HEK293 (cell line): ENCODE data around the gene DUSP23.

ENCODE experiments used
- CTCF ChIA-PET: fragments of 350-600 bp; formaldehyde crosslinking; extraction: SDS; loops from one replicate; lab custom pipeline; 2021; ENCODE audit warnings: antibody characterized with exemption; lab: Yijun Ruan, JAX
- POLR2A ChIA-PET: fragments of 300-600 bp; formaldehyde crosslinking; extraction: SDS; loops from one replicate; lab custom pipeline; 2020; ENCODE audit warnings: antibody characterized with exemption, inconsistent platforms; lab: Yijun Ruan, JAX
- H3K27ac ChIP-seq: fragments of 200-500 bp; sonication (Bioruptor generic); 2 replicates; pipeline ENCODE4 v1.5.1; 2014; ENCODE audit warnings: low read depth, low read length, control low read depth, inconsistent platforms; ENCODE audit errors: extremely low read depth
- H3K36me3 ChIP-seq, 2 experiments: fragments of 200-500 bp in 1 of 2; sonication (Bioruptor generic) in 1 of 2; 1 replicate in 1 of 2; 2 replicates in 1 of 2; pipeline ENCODE4 v1.5.1; 2014 to 2017; ENCODE audit warnings: inconsistent platforms in 2 of 2, low read length in 2 of 2; ENCODE audit not compliant: control insufficient read depth in 2 of 2, insufficient read depth in 1 of 2
- H3K4me1 ChIP-seq: fragments of 200-500 bp; sonication (Bioruptor generic); 2 replicates; pipeline ENCODE4 v1.5.1; 2014; ENCODE audit warnings: mild to moderate bottlenecking, low read length, inconsistent platforms; ENCODE audit not compliant: control insufficient read depth, insufficient read depth
- H3K4me3 ChIP-seq: 2 replicates; pipeline ENCODE4 v1.5.1; 2011; ENCODE audit warnings: low read depth, mild to moderate bottlenecking, control low read depth, low read length, moderate library complexity
- H3K9me3 ChIP-seq: fragments of 200-500 bp; sonication (Bioruptor generic); 2 replicates; pipeline ENCODE4 v1.5.1; 2014; ENCODE audit warnings: low read depth, low read length, inconsistent platforms; ENCODE audit not compliant: control insufficient read depth, insufficient read depth
- BCL11B ChIP-seq: fragments of 450-650 bp; formaldehyde crosslinking; IDR thresholded peaks from 2 replicates; pipeline ENCODE4 v1.5.1; 2016; ENCODE audit warnings: low read depth, missing biosample characterization, missing genetic modification characterization
- KLF16 ChIP-seq: fragments of 450-650 bp; formaldehyde crosslinking; IDR thresholded peaks from 2 replicates; pipeline ENCODE4 v1.5.1; 2017; ENCODE audit warnings: missing biosample characterization, missing genetic modification characterization
- PRDM10 ChIP-seq: fragments of 450-650 bp; formaldehyde crosslinking; IDR thresholded peaks from 2 replicates; pipeline ENCODE4 v1.5.1; 2016; ENCODE audit warnings: missing biosample characterization, missing genetic modification characterization
- TRIM28 ChIP-seq: IDR thresholded peaks from 2 replicates; pipeline ENCODE4 v1.6.1; 2011; ENCODE audit warnings: low read length, control low read depth, borderline replicate concordance
- WT1 ChIP-seq: fragments of 450-650 bp; formaldehyde crosslinking; IDR thresholded peaks from 2 replicates; pipeline ENCODE4 v1.5.1; 2016; ENCODE audit warnings: missing biosample characterization, missing genetic modification characterization
- YY2 ChIP-seq: fragments of 450-650 bp; formaldehyde crosslinking; IDR thresholded peaks from 2 replicates; pipeline ENCODE4 v1.5.1; 2016; ENCODE audit warnings: missing biosample characterization, missing genetic modification characterization
- ZBTB20 ChIP-seq: fragments of 450-650 bp; formaldehyde crosslinking; IDR thresholded peaks from 2 replicates; pipeline ENCODE4 v1.5.1; 2016; ENCODE audit warnings: missing biosample characterization, missing genetic modification characterization
- ZBTB21 ChIP-seq: fragments of 450-650 bp; formaldehyde crosslinking; IDR thresholded peaks from 2 replicates; pipeline ENCODE4 v1.5.1; 2017; ENCODE audit warnings: missing biosample characterization, missing genetic modification characterization
- ZFHX2 ChIP-seq: fragments of 450-650 bp; formaldehyde crosslinking; conservative IDR thresholded peaks from 2 replicates; pipeline ENCODE4 v1.5.1; 2016; ENCODE audit warnings: missing biosample characterization, missing genetic modification characterization
- ZNF10 ChIP-seq: fragments of 450-650 bp; formaldehyde crosslinking; IDR thresholded peaks from 2 replicates; pipeline ENCODE4 v1.5.1; 2017; ENCODE audit warnings: missing biosample characterization, missing genetic modification characterization
- ZNF132 ChIP-seq: fragments of 450-650 bp; formaldehyde crosslinking; IDR thresholded peaks from 2 replicates; pipeline ENCODE4 v1.5.1; 2017; ENCODE audit warnings: missing biosample characterization, missing genetic modification characterization, borderline replicate concordance
- ZNF157 ChIP-seq: fragments of 450-650 bp; formaldehyde crosslinking; IDR thresholded peaks from 2 replicates; pipeline ENCODE4 v1.5.1; 2016; ENCODE audit warnings: missing biosample characterization, missing genetic modification characterization
- ZNF214 ChIP-seq: fragments of 450-650 bp; formaldehyde crosslinking; IDR thresholded peaks from 2 replicates; pipeline ENCODE4 v1.5.1; 2017; ENCODE audit warnings: missing biosample characterization, mild to moderate bottlenecking, missing genetic modification characterization, borderline replicate concordance
- ZNF223 ChIP-seq: fragments of 450-650 bp; formaldehyde crosslinking; IDR thresholded peaks from 2 replicates; pipeline ENCODE4 v1.5.1; 2016; ENCODE audit warnings: missing biosample characterization, missing genetic modification characterization
- ZNF366 ChIP-seq: fragments of 450-650 bp; formaldehyde crosslinking; conservative IDR thresholded peaks from 2 replicates; pipeline ENCODE4 v1.5.1; 2016; ENCODE audit warnings: missing biosample characterization, missing genetic modification characterization
- ZNF394 ChIP-seq: fragments of 450-650 bp; formaldehyde crosslinking; IDR thresholded peaks from 2 replicates; pipeline ENCODE4 v1.5.1; 2016; ENCODE audit warnings: missing biosample characterization, missing genetic modification characterization, mild to moderate bottlenecking, moderate library complexity, borderline replicate concordance
- ZNF416 ChIP-seq: fragments of 450-650 bp; formaldehyde crosslinking; IDR thresholded peaks from 2 replicates; pipeline ENCODE4 v1.5.1; 2016; ENCODE audit warnings: missing biosample characterization, missing genetic modification characterization
- ZNF549 ChIP-seq: fragments of 450-650 bp; IDR thresholded peaks from 2 replicates; pipeline ENCODE4 v1.5.1; 2018; ENCODE audit warnings: missing biosample characterization, missing genetic modification characterization, mild to moderate bottlenecking, inconsistent platforms, moderate library complexity
- ZNF558 ChIP-seq: fragments of 450-650 bp; formaldehyde crosslinking; IDR thresholded peaks from 2 replicates; pipeline ENCODE4 v1.5.1; 2016; ENCODE audit warnings: missing biosample characterization, missing genetic modification characterization
- ZNF561 ChIP-seq: fragments of 450-650 bp; IDR thresholded peaks from 2 replicates; pipeline ENCODE4 v1.5.1; 2018; ENCODE audit warnings: missing biosample characterization, missing genetic modification characterization, borderline replicate concordance
- ZNF580 ChIP-seq: fragments of 450-650 bp; formaldehyde crosslinking; IDR thresholded peaks from 2 replicates; pipeline ENCODE4 v1.5.1; 2016; ENCODE audit warnings: missing biosample characterization, missing genetic modification characterization
- ZNF639 ChIP-seq: fragments of 450-650 bp; formaldehyde crosslinking; IDR thresholded peaks from 2 replicates; pipeline ENCODE4 v1.5.1; 2016; ENCODE audit warnings: missing biosample characterization, missing genetic modification characterization
- ZNF660 ChIP-seq: fragments of 450-650 bp; IDR thresholded peaks from 2 replicates; pipeline ENCODE4 v1.5.1; 2018; ENCODE audit warnings: missing biosample characterization, mild to moderate bottlenecking, missing genetic modification characterization
- ZNF768 ChIP-seq: fragments of 450-650 bp; formaldehyde crosslinking; IDR thresholded peaks from 2 replicates; pipeline ENCODE4 v1.5.1; 2018; ENCODE audit warnings: missing biosample characterization, mild to moderate bottlenecking, missing genetic modification characterization
- ZNF777 ChIP-seq: fragments of 450-650 bp; formaldehyde crosslinking; IDR thresholded peaks from 2 replicates; pipeline ENCODE4 v1.5.1; 2017; ENCODE audit warnings: missing biosample characterization, missing genetic modification characterization, borderline replicate concordance
- ZNF785 ChIP-seq: fragments of 450-650 bp; formaldehyde crosslinking; IDR thresholded peaks from 2 replicates; pipeline ENCODE4 v1.5.1; 2016; ENCODE audit warnings: missing biosample characterization, missing genetic modification characterization
- ZNF791 ChIP-seq: fragments of 450-650 bp; formaldehyde crosslinking; IDR thresholded peaks from 2 replicates; pipeline ENCODE4 v1.5.1; 2016; ENCODE audit warnings: missing biosample characterization, missing genetic modification characterization
- ZNF830 ChIP-seq: fragments of 450-650 bp; IDR thresholded peaks from 2 replicates; pipeline ENCODE4 v1.5.0; 2018; ENCODE audit warnings: missing biosample characterization, missing genetic modification characterization, low read depth, mild to moderate bottlenecking, moderate library complexity
- ZSCAN30 ChIP-seq: fragments of 450-650 bp; IDR thresholded peaks from 2 replicates; pipeline ENCODE4 v1.5.1; 2018; ENCODE audit warnings: missing biosample characterization, mild to moderate bottlenecking, missing genetic modification characterization, moderate library complexity
- TF ChIP-seq, protein P1 (sequence below): fragments of 450-650 bp; formaldehyde crosslinking; IDR thresholded peaks from 2 replicates; pipeline ENCODE4 v1.5.1; 2016; ENCODE audit warnings: missing biosample characterization, missing genetic modification characterization

The DUSP23 gene

GRCh38 chr1:159743651-159744410 lies 36.9 kb upstream of the DUSP23 start:
- Histone ChIP-seq H3K4me3 (no peak overlapping the region), H3K9me3 (no peaks in the 10 kb centered on the region), H3K36me3 (no peaks in the 10 kb centered on the region), H3K27ac (no peak overlapping the region), H3K4me1 (no peaks in the 10 kb centered on the region)
- TF ChIP-seq WT1 (no peak), ZNF10 (no peak), ZNF785 (tag by site-specific recombination) (no peak), ZNF660 (tag by site-specific recombination) (no peak), ZNF416 (tag by site-specific recombination) (no peak), ZNF549 (tag by site-specific recombination) (no peak), ZNF132 (tag by site-specific recombination) (no peak), ZNF639 (no peak), ZBTB20 (tag by site-specific recombination) (no peak), ZBTB21 (tag by site-specific recombination) (no peak), ZNF830 (no peak), ZNF223 (tag by site-specific recombination) (no peak), ZNF791 (tag by site-specific recombination) (no peak), TRIM28 (no peak), ZNF558 (no peak)
- TF ChIP-seq, protein P1, sequence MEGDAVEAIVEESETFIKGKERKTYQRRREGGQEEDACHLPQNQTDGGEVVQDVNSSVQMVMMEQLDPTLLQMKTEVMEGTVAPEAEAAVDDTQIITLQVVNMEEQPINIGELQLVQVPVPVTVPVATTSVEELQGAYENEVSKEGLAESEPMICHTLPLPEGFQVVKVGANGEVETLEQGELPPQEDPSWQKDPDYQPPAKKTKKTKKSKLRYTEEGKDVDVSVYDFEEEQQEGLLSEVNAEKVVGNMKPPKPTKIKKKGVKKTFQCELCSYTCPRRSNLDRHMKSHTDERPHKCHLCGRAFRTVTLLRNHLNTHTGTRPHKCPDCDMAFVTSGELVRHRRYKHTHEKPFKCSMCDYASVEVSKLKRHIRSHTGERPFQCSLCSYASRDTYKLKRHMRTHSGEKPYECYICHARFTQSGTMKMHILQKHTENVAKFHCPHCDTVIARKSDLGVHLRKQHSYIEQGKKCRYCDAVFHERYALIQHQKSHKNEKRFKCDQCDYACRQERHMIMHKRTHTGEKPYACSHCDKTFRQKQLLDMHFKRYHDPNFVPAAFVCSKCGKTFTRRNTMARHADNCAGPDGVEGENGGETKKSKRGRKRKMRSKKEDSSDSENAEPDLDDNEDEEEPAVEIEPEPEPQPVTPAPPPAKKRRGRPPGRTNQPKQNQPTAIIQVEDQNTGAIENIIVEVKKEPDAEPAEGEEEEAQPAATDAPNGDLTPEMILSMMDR (tag by site-specific recombination) = no peak
- CTCF ChIA-PET = interaction anchor here (0.6 to 0.7 kb wide), 2 partner anchors 50 to 1540 kb away, joined by 3 read pairs; no protein-coding TSS in a partner anchor
- POLR2A ChIA-PET = no interaction called here

DNA sequence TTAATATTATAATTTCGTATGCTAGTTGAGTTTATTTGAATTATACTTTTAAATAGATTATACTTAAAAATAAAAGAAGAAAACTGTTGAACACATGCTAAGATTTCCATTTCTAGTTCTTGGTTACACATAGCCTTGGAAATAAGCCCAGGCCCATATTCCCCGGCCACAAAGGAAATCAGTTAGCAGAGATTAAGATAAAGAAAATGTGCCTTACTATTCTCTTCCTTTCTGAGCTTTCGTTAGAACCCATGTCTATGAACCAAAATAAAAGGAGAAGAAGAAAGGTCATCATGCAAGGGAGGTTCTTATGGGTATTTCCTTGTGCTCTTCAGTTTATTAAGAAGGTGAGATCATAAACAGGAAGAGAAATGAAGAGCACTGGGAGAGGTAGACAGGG lies 34.1 kb upstream of the DUSP23 start:
- Histone ChIP-seq H3K9me3 (no peaks in the 10 kb centered on the region), H3K27ac (no peak overlapping the region), H3K4me1 (no peaks in the 10 kb centered on the region), H3K4me3 (no peak overlapping the region), H3K36me3 (no peaks in the 10 kb centered on the region)
- CTCF ChIA-PET = interaction anchor here (0.6 kb wide), 1 partner anchor 211 kb away, joined by 3 read pairs; no protein-coding TSS in a partner anchor
- POLR2A ChIA-PET = no interaction called here
- TF ChIP-seq ZFHX2 (tag by site-specific recombination) (no peak), ZSCAN30 (tag by site-specific recombination) (no peak), KLF16 (tag by site-specific recombination) (no peak), ZNF157 (no peak), ZNF366 (tag by site-specific recombination) (no peak), ZNF214 (tag by site-specific recombination) (no peak), ZNF561 (tag by site-specific recombination) (no peak), ZNF580 (tag by site-specific recombination) (no peak), ZNF777 (tag by site-specific recombination) (no peak), ZNF768 (tag by site-specific recombination) (no peak), ZNF394 (no peak), YY2 (tag by site-specific recombination) (no peak), PRDM10 (tag by site-specific recombination) (no peak), BCL11B (no peak), ZNF416 (tag by site-specific recombination) (no peak)
